WTC11 (cell line): ENCODE data around the gene PRR14. TPM values are rescaled to one million over a fixed set of nuclear protein-coding genes. Genes with fewer than 3 reads are reported as not detected.
A peak's percentile ranks its signal among the peaks of the same experiment; 100 is the strongest.

Experiments
- ATF1 ChIP-seq: sonication (generic); formaldehyde crosslinking; IDR thresholded peaks from 2 replicates; pipeline ENCODE4 v1.8.1; 2023; ENCODE audit warnings: mild to moderate bottlenecking, moderate library complexity, missing genetic modification reagents
- CREB1 ChIP-seq: sonication (generic); formaldehyde crosslinking; IDR thresholded peaks from 2 replicates; pipeline ENCODE4 v1.8.0; 2023; ENCODE audit warnings: mild to moderate bottlenecking, missing genetic modification reagents
- CREM ChIP-seq: sonication (generic); formaldehyde crosslinking; IDR thresholded peaks from 2 replicates; pipeline ENCODE4 v1.8.1; 2022; ENCODE audit warnings: mild to moderate bottlenecking, missing genetic modification reagents, moderate library complexity
- ELF4 ChIP-seq: sonication (generic); formaldehyde crosslinking; IDR thresholded peaks from 2 replicates; pipeline ENCODE4 v1.8.1; 2022; ENCODE audit warnings: low read depth, mild to moderate bottlenecking, moderate library complexity, missing genetic modification reagents
- EMX1 ChIP-seq: fragments of 250-450 bp; sonication (Bioruptor Pico); IDR thresholded peaks from 2 replicates; pipeline ENCODE4 v1.8.0; 2021; ENCODE audit warnings: mild to moderate bottlenecking
- ETV6 ChIP-seq: sonication (generic); formaldehyde crosslinking; IDR thresholded peaks from 2 replicates; pipeline ENCODE4 v1.8.1; 2022; ENCODE audit warnings: mild to moderate bottlenecking, missing genetic modification reagents
- FOXK1 ChIP-seq: sonication (generic); formaldehyde crosslinking; IDR thresholded peaks from 2 replicates; pipeline ENCODE4 v1.8.0; 2022; ENCODE audit warnings: mild to moderate bottlenecking, moderate library complexity, missing genetic modification reagents
- FOXP1 ChIP-seq: sonication (generic); formaldehyde crosslinking; IDR thresholded peaks from 2 replicates; pipeline ENCODE4 v1.8.0; 2022; ENCODE audit warnings: missing genetic modification reagents, mild to moderate bottlenecking, moderate library complexity, borderline replicate concordance
- GABPB1 ChIP-seq: sonication (generic); formaldehyde crosslinking; IDR thresholded peaks from 2 replicates; pipeline ENCODE4 v1.8.1; 2023; ENCODE audit warnings: mild to moderate bottlenecking, missing genetic modification reagents
- GRHL2 ChIP-seq: fragments of 250-450 bp; sonication (Bioruptor Pico); IDR thresholded peaks from 2 replicates; pipeline ENCODE4 v1.8.0; 2022; ENCODE audit warnings: mild to moderate bottlenecking, moderate library complexity; ENCODE audit not compliant: insufficient replicate concordance, severe bottlenecking
- NFYB ChIP-seq: sonication (generic); formaldehyde crosslinking; conservative IDR thresholded peaks from 2 replicates; pipeline ENCODE4 v1.8.0; 2022; ENCODE audit warnings: low read depth, missing genetic modification reagents
- NR2C2 ChIP-seq: sonication (generic); formaldehyde crosslinking; IDR thresholded peaks from 2 replicates; pipeline ENCODE4 v1.8.0; 2022; ENCODE audit warnings: mild to moderate bottlenecking, missing genetic modification reagents
- PRRX2 ChIP-seq: fragments of 250-450 bp; sonication (Bioruptor Pico); IDR thresholded peaks from 2 replicates; pipeline ENCODE4 v1.8.0; 2021; ENCODE audit warnings: mild to moderate bottlenecking
- TP53 ChIP-seq: sonication (generic); formaldehyde crosslinking; IDR thresholded peaks from 2 replicates; pipeline ENCODE4 v1.8.1; 2023; ENCODE audit warnings: mild to moderate bottlenecking, missing genetic modification reagents
- ZBTB21 ChIP-seq: sonication (generic); formaldehyde crosslinking; IDR thresholded peaks from 2 replicates; pipeline ENCODE4 v1.8.1; 2023; ENCODE audit warnings: mild to moderate bottlenecking, missing genetic modification reagents, borderline replicate concordance
- ZNF121 ChIP-seq: sonication (generic); formaldehyde crosslinking; IDR thresholded peaks from 2 replicates; pipeline ENCODE4 v1.8.0; 2023; ENCODE audit warnings: missing genetic modification reagents
- ZNF232 ChIP-seq: sonication (generic); formaldehyde crosslinking; IDR thresholded peaks from 2 replicates; pipeline ENCODE4 v1.8.0; 2022; ENCODE audit warnings: mild to moderate bottlenecking, missing genetic modification reagents
- ZNF416 ChIP-seq: fragments of 250-450 bp; sonication (Bioruptor Pico); IDR thresholded peaks from 2 replicates; pipeline ENCODE4 v1.9.0; 2021; ENCODE audit warnings: mild to moderate bottlenecking, inconsistent platforms
- ZNF423 ChIP-seq: fragments of 250-450 bp; sonication (Bioruptor Pico); IDR thresholded peaks from 2 replicates; pipeline ENCODE4 v2.1.2; 2022; ENCODE audit warnings: mild to moderate bottlenecking, moderate library complexity
- total RNA-seq: library from RNA; stranded (reverse); gene quantifications from 3 replicates; pipeline ENCODE4 v1.2.3, GENCODE V29; 2021
- TF ChIP-seq, protein P1 (sequence below): sonication (generic); formaldehyde crosslinking; IDR thresholded peaks from 2 replicates; pipeline ENCODE4 v1.8.1; 2022; ENCODE audit warnings: mild to moderate bottlenecking, missing genetic modification reagents, moderate library complexity, borderline replicate concordance
- TF ChIP-seq, protein P2 (sequence below): fragments of 250-450 bp; sonication (Bioruptor Pico); IDR thresholded peaks from 2 replicates; pipeline ENCODE4 v1.9.0; 2021; ENCODE audit warnings: mild to moderate bottlenecking
- TF ChIP-seq, protein P3 (sequence below): sonication (generic); formaldehyde crosslinking; IDR thresholded peaks from 2 replicates; pipeline ENCODE4 v1.8.1; 2023; ENCODE audit warnings: mild to moderate bottlenecking, missing genetic modification reagents, borderline replicate concordance
- TF ChIP-seq, protein P4 (sequence below): sonication (generic); formaldehyde crosslinking; IDR thresholded peaks from 2 replicates; pipeline ENCODE4 v1.8.1; 2022; ENCODE audit warnings: missing genetic modification reagents, borderline replicate concordance
- TF ChIP-seq, protein P5 (sequence below): fragments of 250-450 bp; sonication (Bioruptor Pico); IDR thresholded peaks from 2 replicates; pipeline ENCODE4 v1.9.0; 2021; ENCODE audit warnings: mild to moderate bottlenecking, borderline replicate concordance
- TF ChIP-seq, protein P6 (sequence below): fragments of 250-450 bp; sonication (Bioruptor Pico); IDR thresholded peaks from 2 replicates; pipeline ENCODE4 v1.9.0; 2021; ENCODE audit warnings: mild to moderate bottlenecking

PRR14 gene
- total RNA-seq, 1 experiment from 2014 or later: 21.9 TPM

DNA sequence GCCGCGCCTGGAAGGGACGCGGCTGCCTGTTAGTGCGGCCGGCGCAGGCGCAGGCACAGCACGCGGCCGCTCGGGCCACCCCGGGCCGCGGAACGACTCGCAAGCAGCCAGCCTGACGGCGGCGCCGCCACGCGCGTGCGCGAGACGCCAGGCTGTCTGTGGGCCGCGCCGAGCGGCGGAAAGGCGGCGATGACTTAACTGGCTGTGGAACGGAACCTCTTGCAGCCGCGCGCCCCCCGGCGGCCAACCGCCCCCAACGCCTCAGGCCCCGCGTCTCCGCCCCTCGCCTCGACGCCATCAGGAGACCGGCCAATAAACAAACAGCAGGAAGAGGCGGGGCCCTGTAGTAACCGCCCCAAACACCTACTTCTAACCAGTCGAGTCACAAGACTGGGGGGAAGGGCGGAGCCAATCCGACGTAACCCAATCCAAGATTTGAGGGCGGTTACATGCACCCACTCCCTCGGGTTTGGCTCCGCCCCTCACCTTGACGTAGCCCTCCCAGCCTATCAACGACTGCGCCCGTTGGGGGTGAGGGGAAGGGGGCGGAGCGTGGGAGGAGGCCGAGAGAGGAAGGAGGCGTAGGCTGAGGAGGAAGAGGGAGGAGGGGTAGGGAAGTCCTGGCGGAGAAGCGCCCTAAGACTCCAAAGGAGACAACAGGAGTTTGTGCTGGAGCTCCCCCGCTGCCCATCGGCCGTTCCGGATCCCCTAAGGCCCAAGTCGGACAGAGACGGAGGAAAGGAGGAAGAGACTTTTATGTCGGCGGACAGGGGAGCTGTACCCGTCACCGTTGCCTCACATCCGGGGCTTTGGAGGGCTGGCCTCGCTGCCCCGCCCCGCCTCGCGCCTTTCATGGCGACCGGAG, 7.3 kb downstream of the PRR14 start, which contains the start of gene FBRS (continued):
- TF ChIP-seq, protein P1, sequence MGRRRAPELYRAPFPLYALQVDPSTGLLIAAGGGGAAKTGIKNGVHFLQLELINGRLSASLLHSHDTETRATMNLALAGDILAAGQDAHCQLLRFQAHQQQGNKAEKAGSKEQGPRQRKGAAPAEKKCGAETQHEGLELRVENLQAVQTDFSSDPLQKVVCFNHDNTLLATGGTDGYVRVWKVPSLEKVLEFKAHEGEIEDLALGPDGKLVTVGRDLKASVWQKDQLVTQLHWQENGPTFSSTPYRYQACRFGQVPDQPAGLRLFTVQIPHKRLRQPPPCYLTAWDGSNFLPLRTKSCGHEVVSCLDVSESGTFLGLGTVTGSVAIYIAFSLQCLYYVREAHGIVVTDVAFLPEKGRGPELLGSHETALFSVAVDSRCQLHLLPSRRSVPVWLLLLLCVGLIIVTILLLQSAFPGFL (CRISPR knock-in tag): no peak
- TF ChIP-seq NR2C2 (CRISPR knock-in tag) (no peak), ZNF232 (CRISPR knock-in tag) (no peak), ATF1 (CRISPR knock-in tag) (no peak), CREB1 (CRISPR knock-in tag) (no peak), EMX1 (peak; percentile 65; the same call in 1 of the 2 replicates), GRHL2 (CRISPR knock-in tag) (no peak), TP53 (CRISPR knock-in tag) (no peak), GABPB1 (CRISPR knock-in tag) (peak; percentile 80), ZBTB21 (no peak), PRRX2 (CRISPR knock-in tag) (0 out of 2 replicates have a peak, but pooled peaks have one; percentile 77), FOXK1 (CRISPR knock-in tag) (peak; percentile 61), ELF4 (CRISPR knock-in tag) (no peak), ZNF423 (CRISPR knock-in tag) (0 out of 2 replicates have a peak, but pooled peaks have one; percentile 17), FOXP1 (CRISPR knock-in tag) (no peak; the same call in 1 of the 2 replicates), ETV6 (CRISPR knock-in tag) (peak; percentile 73; the same call in 1 of the 2 replicates), NFYB (CRISPR knock-in tag) (peak; percentile 64; the same call in 1 of the 2 replicates), ZNF416 (CRISPR knock-in tag) (peak; percentile 61; the same call in 1 of the 2 replicates), CREM (peak; percentile 52; the same call in 1 of the 2 replicates), ZNF121 (no peak)
- TF ChIP-seq, protein P2, sequence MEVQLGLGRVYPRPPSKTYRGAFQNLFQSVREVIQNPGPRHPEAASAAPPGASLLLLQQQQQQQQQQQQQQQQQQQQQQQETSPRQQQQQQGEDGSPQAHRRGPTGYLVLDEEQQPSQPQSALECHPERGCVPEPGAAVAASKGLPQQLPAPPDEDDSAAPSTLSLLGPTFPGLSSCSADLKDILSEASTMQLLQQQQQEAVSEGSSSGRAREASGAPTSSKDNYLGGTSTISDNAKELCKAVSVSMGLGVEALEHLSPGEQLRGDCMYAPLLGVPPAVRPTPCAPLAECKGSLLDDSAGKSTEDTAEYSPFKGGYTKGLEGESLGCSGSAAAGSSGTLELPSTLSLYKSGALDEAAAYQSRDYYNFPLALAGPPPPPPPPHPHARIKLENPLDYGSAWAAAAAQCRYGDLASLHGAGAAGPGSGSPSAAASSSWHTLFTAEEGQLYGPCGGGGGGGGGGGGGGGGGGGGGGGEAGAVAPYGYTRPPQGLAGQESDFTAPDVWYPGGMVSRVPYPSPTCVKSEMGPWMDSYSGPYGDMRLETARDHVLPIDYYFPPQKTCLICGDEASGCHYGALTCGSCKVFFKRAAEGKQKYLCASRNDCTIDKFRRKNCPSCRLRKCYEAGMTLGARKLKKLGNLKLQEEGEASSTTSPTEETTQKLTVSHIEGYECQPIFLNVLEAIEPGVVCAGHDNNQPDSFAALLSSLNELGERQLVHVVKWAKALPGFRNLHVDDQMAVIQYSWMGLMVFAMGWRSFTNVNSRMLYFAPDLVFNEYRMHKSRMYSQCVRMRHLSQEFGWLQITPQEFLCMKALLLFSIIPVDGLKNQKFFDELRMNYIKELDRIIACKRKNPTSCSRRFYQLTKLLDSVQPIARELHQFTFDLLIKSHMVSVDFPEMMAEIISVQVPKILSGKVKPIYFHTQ (CRISPR knock-in tag): no peak
- TF ChIP-seq, protein P3, sequence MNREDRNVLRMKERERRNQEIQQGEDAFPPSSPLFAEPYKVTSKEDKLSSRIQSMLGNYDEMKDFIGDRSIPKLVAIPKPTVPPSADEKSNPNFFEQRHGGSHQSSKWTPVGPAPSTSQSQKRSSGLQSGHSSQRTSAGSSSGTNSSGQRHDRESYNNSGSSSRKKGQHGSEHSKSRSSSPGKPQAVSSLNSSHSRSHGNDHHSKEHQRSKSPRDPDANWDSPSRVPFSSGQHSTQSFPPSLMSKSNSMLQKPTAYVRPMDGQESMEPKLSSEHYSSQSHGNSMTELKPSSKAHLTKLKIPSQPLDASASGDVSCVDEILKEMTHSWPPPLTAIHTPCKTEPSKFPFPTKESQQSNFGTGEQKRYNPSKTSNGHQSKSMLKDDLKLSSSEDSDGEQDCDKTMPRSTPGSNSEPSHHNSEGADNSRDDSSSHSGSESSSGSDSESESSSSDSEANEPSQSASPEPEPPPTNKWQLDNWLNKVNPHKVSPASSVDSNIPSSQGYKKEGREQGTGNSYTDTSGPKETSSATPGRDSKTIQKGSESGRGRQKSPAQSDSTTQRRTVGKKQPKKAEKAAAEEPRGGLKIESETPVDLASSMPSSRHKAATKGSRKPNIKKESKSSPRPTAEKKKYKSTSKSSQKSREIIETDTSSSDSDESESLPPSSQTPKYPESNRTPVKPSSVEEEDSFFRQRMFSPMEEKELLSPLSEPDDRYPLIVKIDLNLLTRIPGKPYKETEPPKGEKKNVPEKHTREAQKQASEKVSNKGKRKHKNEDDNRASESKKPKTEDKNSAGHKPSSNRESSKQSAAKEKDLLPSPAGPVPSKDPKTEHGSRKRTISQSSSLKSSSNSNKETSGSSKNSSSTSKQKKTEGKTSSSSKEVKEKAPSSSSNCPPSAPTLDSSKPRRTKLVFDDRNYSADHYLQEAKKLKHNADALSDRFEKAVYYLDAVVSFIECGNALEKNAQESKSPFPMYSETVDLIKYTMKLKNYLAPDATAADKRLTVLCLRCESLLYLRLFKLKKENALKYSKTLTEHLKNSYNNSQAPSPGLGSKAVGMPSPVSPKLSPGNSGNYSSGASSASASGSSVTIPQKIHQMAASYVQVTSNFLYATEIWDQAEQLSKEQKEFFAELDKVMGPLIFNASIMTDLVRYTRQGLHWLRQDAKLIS (CRISPR knock-in tag): no peak
- TF ChIP-seq, protein P4, sequence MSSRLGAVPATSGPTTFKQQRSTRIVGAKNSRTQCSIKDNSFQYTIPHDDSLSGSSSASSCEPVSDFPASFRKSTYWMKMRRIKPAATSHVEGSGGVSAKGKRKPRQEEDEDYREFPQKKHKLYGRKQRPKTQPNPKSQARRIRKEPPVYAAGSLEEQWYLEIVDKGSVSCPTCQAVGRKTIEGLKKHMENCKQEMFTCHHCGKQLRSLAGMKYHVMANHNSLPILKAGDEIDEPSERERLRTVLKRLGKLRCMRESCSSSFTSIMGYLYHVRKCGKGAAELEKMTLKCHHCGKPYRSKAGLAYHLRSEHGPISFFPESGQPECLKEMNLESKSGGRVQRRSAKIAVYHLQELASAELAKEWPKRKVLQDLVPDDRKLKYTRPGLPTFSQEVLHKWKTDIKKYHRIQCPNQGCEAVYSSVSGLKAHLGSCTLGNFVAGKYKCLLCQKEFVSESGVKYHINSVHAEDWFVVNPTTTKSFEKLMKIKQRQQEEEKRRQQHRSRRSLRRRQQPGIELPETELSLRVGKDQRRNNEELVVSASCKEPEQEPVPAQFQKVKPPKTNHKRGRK (CRISPR knock-in tag): no peak
- TF ChIP-seq, protein P5, sequence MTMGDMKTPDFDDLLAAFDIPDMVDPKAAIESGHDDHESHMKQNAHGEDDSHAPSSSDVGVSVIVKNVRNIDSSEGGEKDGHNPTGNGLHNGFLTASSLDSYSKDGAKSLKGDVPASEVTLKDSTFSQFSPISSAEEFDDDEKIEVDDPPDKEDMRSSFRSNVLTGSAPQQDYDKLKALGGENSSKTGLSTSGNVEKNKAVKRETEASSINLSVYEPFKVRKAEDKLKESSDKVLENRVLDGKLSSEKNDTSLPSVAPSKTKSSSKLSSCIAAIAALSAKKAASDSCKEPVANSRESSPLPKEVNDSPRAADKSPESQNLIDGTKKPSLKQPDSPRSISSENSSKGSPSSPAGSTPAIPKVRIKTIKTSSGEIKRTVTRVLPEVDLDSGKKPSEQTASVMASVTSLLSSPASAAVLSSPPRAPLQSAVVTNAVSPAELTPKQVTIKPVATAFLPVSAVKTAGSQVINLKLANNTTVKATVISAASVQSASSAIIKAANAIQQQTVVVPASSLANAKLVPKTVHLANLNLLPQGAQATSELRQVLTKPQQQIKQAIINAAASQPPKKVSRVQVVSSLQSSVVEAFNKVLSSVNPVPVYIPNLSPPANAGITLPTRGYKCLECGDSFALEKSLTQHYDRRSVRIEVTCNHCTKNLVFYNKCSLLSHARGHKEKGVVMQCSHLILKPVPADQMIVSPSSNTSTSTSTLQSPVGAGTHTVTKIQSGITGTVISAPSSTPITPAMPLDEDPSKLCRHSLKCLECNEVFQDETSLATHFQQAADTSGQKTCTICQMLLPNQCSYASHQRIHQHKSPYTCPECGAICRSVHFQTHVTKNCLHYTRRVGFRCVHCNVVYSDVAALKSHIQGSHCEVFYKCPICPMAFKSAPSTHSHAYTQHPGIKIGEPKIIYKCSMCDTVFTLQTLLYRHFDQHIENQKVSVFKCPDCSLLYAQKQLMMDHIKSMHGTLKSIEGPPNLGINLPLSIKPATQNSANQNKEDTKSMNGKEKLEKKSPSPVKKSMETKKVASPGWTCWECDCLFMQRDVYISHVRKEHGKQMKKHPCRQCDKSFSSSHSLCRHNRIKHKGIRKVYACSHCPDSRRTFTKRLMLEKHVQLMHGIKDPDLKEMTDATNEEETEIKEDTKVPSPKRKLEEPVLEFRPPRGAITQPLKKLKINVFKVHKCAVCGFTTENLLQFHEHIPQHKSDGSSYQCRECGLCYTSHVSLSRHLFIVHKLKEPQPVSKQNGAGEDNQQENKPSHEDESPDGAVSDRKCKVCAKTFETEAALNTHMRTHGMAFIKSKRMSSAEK: no peak
- TF ChIP-seq, protein P6, sequence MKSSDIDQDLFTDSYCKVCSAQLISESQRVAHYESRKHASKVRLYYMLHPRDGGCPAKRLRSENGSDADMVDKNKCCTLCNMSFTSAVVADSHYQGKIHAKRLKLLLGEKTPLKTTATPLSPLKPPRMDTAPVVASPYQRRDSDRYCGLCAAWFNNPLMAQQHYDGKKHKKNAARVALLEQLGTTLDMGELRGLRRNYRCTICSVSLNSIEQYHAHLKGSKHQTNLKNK (CRISPR knock-in tag): no peak
